Hepatocyte (in vitro differentiated cells): ENCODE data around the gene TCEANC2. TPM values are rescaled to one million over a fixed set of nuclear protein-coding genes. Genes with fewer than 3 reads are reported as not detected.

Source experiments
- DNase-seq: peaks from one replicate; pipeline ENCODE4 v3.0.0-alpha.2; 2016; ENCODE audit warnings: low spot score
- H2AFZ ChIP-seq: fragments of 200-600 bp; sonication (generic); 2 replicates; pipeline ENCODE4 v1.6.0; 2016; ENCODE audit warnings: antibody characterized with exemption, mild to moderate bottlenecking
- H3K27ac ChIP-seq: fragments of 200-600 bp; sonication (generic); 2 replicates; pipeline ENCODE4 v1.5.1; 2016; ENCODE audit warnings: mild to moderate bottlenecking
- H3K27me3 ChIP-seq: fragments of 200-600 bp; sonication (generic); 2 replicates; pipeline ENCODE4 v1.6.1; 2016
- H3K36me3 ChIP-seq: fragments of 200-600 bp; sonication (generic); replicated peaks from 2 replicates; pipeline ENCODE4 v1.5.1; 2016; ENCODE audit warnings: low read depth; ENCODE audit not compliant: insufficient read depth
- H3K4me1 ChIP-seq: fragments of 200-600 bp; sonication (generic); 2 replicates; pipeline ENCODE4 v1.5.1; 2016; ENCODE audit warnings: mild to moderate bottlenecking, moderate library complexity; ENCODE audit not compliant: insufficient read depth
- H3K4me2 ChIP-seq: fragments of 200-600 bp; sonication (generic); 2 replicates; pipeline ENCODE4 v1.6.0; 2016
- H3K4me3 ChIP-seq: fragments of 200-600 bp; sonication (generic); 2 replicates; pipeline ENCODE4 v1.5.1; 2016; ENCODE audit warnings: mild to moderate bottlenecking
- H3K79me2 ChIP-seq: fragments of 200-600 bp; sonication (generic); 2 replicates; pipeline ENCODE4 v1.6.0; 2017; ENCODE audit warnings: mild to moderate bottlenecking
- H3K9me2 ChIP-seq: fragments of 200-600 bp; sonication (generic); replicated peaks from 2 replicates; pipeline ENCODE4 v1.6.0; 2017; ENCODE audit warnings: mild to moderate bottlenecking; ENCODE audit not compliant: insufficient read depth
- H3K9me3 ChIP-seq: fragments of 200-600 bp; sonication (generic); 2 replicates; pipeline ENCODE4 v1.5.1; 2016; ENCODE audit warnings: low read depth, mild to moderate bottlenecking
- H4K20me1 ChIP-seq: fragments of 200-600 bp; sonication (generic); 2 replicates; pipeline ENCODE4 v1.6.0; 2016; ENCODE audit warnings: mild to moderate bottlenecking; ENCODE audit not compliant: insufficient read depth, poor library complexity, severe bottlenecking
- CTCF ChIP-seq: fragments of 200-600 bp; sonication (generic); IDR thresholded peaks from 2 replicates; pipeline ENCODE4 v1.5.1; 2016; ENCODE audit warnings: antibody characterized with exemption, mild to moderate bottlenecking; ENCODE audit not compliant: poor library complexity
- EZH2 ChIP-seq: fragments of 200-600 bp; sonication (generic); IDR thresholded peaks from 2 replicates; pipeline ENCODE4 v1.6.1; 2016; ENCODE audit warnings: antibody characterized with exemption, mild to moderate bottlenecking, borderline replicate concordance
- EZH2phosphoT487 ChIP-seq: fragments of 200-600 bp; sonication (generic); IDR thresholded peaks from one replicate; pipeline ENCODE4 v1.6.1; 2018; ENCODE audit warnings: antibody characterized with exemption, mild to moderate bottlenecking, low read depth, moderate library complexity; ENCODE audit not compliant: unreplicated experiment, severe bottlenecking
- WGBS: methylation state at CpG from one replicate; pipeline ENCODE4 v1.1.6; 2016; ENCODE audit warnings: low lambda C conversion rate; ENCODE audit errors: missing lambda C conversion rate; 5-methylcytosine and 5-hydroxymethylcytosine counted together
- polyA plus RNA-seq: library from polyadenylated mRNA; unstranded; fragments of >200 nt; fragmentation: Nextera tagmentation; extraction: Ambion mirVana; gene quantifications from 2 replicates; pipeline ENCODE4 v1.2.1, GENCODE V29; 2016
- total RNA-seq: library from RNA; depleted of rRNA; stranded (reverse); fragments of >200 nt; gene quantifications from 2 replicates; pipeline ENCODE4 v1.2.3, GENCODE V29; 2014

Gene TCEANC2
- total and polyA plus RNA-seq, 2 experiments from 2014 or later = 3.0 to 3.2 TPM

DNA sequence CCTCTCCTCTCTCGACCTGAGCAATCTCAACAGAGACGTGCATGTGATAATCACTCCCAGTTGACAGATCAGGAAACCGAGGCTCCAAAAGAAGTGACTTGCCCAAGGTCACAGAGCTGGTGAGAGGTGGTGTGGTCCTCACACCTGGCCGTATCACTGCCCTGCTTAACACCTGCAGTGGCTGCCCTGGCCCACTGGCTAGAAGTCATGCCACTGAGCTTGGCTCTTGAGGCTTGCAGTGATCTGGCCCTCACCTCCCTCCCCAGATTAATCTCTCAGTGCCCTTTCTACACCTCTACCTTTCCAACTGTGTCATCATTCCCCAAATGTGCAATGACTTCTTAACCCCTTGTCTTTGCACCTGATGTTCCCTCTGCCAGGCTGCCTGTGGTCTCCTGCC is 60.6 kb downstream of the TCEANC2 start:
- no peaks in the 10 kb centered on the region for H3K27me3 ChIP-seq
- no peaks in the 10 kb centered on the region for H3K4me1 ChIP-seq
- WGBS = 88% methylated on average over 4 of the region's 4 CpGs
- H2AFZ ChIP-seq = no peak overlapping the region
- H3K9me2 ChIP-seq = no peaks in the 10 kb centered on the region
- H3K4me2 ChIP-seq = no peak overlapping the region
- H3K79me2 ChIP-seq = no peaks in the 10 kb centered on the region
- TF ChIP-seq EZH2phosphoT487 (no peak), CTCF (no peak), EZH2 (no peak)
- H3K27ac ChIP-seq = no peak overlapping the region
- no peaks in the 10 kb centered on the region for H4K20me1 ChIP-seq
- no peak for DNase-seq
- H3K36me3 ChIP-seq = no peaks in the 10 kb centered on the region
- no peak overlapping the region for H3K4me3 ChIP-seq
- H3K9me3 ChIP-seq = no peaks in the 10 kb centered on the region

DNA sequence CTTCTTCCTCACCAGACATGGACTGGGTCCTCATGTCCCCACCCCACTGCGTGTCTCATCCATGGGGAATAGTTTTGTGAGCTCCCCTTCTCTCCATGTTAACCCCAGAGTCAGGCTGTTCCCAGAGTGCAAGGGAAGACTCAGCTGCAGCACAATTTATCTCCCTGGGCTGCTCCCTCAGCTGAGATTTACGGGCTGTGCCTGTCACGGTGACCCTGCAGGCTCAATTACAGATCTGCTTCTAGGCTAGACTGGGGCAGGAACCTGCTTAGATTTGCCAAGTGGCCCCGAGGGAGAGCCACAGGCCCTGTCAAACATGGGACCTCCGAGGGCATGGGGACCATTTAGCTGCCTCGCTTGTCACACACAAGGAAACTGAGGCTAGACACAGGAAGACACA is 61.5 kb downstream of the TCEANC2 start:
- Histone ChIP-seq H2AFZ (no peak overlapping the region), H3K4me1 (no peaks in the 10 kb centered on the region), H3K27me3 (no peaks in the 10 kb centered on the region), H3K9me3 (no peaks in the 10 kb centered on the region), H3K79me2 (no peaks in the 10 kb centered on the region), H3K27ac (no peak overlapping the region), H3K4me2 (no peak overlapping the region), H3K4me3 (no peak overlapping the region), H4K20me1 (no peaks in the 10 kb centered on the region), H3K36me3 (no peaks in the 10 kb centered on the region), H3K9me2 (no peaks in the 10 kb centered on the region)
- 60% methylated on average over 6 of the region's 6 CpGs for WGBS
- no peak for DNase-seq
- TF ChIP-seq EZH2 (no peak), CTCF (no peak), EZH2phosphoT487 (no peak)

DNA sequence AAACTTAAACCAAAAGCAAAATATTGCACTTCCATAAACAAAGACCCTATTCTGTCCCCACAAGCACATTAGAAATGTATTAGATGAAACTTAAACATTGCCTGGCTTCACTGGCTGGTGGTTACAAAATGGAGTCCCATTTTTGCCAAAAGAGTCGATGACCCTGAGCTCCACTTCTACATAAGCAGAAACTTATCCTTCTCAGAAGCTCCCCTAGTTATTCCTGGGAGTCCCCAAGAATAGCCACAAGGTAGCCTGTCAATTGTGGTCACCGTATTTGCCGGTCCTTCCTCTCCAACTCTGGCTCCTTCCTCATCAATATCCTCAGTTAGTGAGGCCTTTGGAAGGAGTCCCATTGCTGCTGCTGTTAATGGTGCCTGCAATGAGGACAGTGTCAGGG is 62.1 kb downstream of the TCEANC2 start:
- no peak overlapping the region for H3K4me3 ChIP-seq
- no peaks in the 10 kb centered on the region for H3K79me2 ChIP-seq
- no peaks in the 10 kb centered on the region for H3K36me3 ChIP-seq
- no peak overlapping the region for H3K27ac ChIP-seq
- H3K4me2 ChIP-seq = no peak overlapping the region
- no peaks in the 10 kb centered on the region for H3K4me1 ChIP-seq
- no peaks in the 10 kb centered on the region for H3K9me2 ChIP-seq
- H4K20me1 ChIP-seq = no peaks in the 10 kb centered on the region
- no peak overlapping the region for H2AFZ ChIP-seq
- WGBS = 94% methylated on average over 3 of the region's 3 CpGs
- H3K27me3 ChIP-seq = no peaks in the 10 kb centered on the region
- H3K9me3 ChIP-seq = no peaks in the 10 kb centered on the region
- TF ChIP-seq EZH2phosphoT487 (no peak), CTCF (no peak), EZH2 (no peak)
- DNase-seq = no peak
